Epithelial cell of proximal tubule (primary cell): Measurements from ENCODE around the gene ZNF283. TPM values are rescaled to one million over a fixed set of nuclear protein-coding genes. Genes with fewer than 3 reads are reported as not detected.
"Not testable (repeated sequence)": the region's sequence is repeated elsewhere in the genome, so short reads cannot be mapped to it uniquely, and the experiment has no call there.

Experiments used
- DNase-seq: peaks from one replicate; pipeline ENCODE4 v3.0.0-alpha.2; 2011; ENCODE audit warnings: low read depth
- H3K4me3 ChIP-seq: 2 replicates; pipeline ENCODE4 v1.5.1; 2011; ENCODE audit warnings: low read depth, mild to moderate bottlenecking, low read length
- CTCF ChIP-seq: conservative IDR thresholded peaks from 2 replicates; pipeline ENCODE4 v1.5.1; 2012; ENCODE audit warnings: low read depth, mild to moderate bottlenecking, low read length
- total RNA-seq: library from RNA; depleted of rRNA; stranded (reverse); fragments of >200 nt; gene quantifications from 2 replicates; pipeline ENCODE4 v1.2.3, GENCODE V29; 2015

ZNF283 gene
- total RNA-seq, 1 donor from 2014 or later, result 2.9 TPM

DNA sequence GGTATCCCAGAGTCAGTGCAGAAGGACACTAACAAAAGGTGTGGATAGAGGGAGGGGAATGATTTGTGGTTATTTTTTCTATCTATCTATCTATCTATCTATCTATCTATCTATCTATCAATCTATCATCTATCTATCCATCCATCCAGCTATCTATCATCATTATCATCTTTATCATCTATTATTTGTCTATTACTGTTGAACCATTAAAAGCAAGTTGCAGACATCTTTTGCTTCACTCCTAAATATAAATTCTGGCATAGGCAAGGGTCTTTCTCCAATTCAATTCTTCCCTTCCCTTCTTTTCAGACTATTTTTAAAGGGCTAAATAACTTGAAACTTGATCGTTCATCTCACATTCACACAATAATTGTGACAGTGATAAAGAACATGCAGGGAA is 14.9 kb upstream of the ZNF283 start:
- TF ChIP-seq CTCF, result no peak
- DNase-seq, result no peak
- no peak overlapping the region for H3K4me3 ChIP-seq

- DNase-seq, result no peak
- no peak for TF ChIP-seq CTCF
- no peak overlapping the region for H3K4me3 ChIP-seq
These were observed 14.4 kb upstream of the ZNF283 start for GRCh38 chr19:43812688-43813087.

DNA sequence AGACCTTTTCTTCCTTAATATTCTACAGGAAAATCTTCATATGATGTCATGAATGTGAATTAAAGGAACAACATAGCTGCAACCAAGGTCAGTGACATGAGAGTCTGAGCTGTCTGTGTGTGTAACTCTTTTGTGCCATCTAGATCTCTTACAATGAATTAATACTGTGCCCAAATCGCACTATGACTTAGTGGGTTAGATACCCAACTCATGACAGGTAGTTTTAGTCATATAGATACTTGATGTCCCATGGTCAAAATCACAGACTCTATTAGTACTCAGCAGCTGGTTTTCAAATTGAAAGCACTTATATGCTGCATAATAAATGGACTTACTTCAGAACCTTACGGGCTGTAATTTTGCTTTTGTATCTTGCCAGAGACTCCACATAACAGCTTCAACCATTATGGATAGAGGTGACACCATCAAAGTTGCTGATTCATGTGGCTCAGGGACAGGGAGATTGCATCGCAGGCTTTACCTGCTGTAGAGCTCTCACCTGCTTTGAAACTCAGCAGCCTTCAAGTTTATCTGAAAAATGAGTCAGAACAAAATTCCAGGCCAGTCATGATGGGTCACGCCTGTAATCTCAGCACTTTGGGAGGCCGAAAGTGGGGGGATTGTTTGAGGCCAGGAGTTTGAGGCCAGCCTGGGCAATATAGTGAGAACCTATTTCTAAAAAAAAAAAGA is 12.3 kb upstream of the ZNF283 start:
- DNase-seq, result no peak
- TF ChIP-seq CTCF, result no peak
- no peak overlapping the region for H3K4me3 ChIP-seq

DNA sequence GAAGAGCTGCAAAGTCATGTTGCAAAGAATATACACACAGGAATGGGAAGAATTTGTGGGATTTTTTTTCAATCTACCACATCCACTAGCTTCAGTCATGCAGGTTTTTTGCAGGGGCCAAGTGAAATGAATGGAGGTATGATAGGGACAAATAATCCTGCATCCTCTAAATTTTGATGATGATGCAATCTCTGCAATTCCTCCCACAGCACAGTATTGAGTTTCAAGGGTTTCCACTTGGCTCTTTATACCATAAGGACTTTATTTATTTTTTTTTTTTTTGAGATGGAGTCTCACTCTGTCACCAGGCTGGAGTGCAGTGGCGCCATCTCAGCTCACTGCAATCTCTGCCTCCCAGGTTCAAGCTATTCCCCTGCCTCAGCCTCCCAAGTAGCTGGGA is 9.7 kb upstream of the ZNF283 start:
- H3K4me3 ChIP-seq, DNase-seq: not testable (repeated sequence)

DNA sequence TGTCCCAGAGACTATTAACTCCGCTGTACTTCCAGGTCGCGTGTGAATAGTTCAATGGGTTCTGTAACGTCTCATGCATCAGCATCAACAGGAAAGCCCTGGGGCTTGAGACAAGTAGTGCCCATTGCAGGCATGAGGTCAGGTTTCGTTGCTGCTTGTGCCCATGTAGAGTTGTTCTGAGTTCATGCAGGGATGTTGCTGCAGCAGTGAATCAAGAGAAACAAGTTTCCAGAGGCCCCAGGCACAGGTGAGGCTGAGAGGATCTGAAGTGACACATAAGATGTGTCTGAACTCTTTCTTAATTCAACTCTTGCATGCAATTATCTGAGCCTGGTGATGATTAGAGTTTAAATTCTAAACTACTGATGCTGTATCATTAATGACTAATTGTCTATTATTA is 8.6 kb upstream of the ZNF283 start:
- no peak overlapping the region for H3K4me3 ChIP-seq
- TF ChIP-seq CTCF, result no peak
- DNase-seq, result no peak

DNA sequence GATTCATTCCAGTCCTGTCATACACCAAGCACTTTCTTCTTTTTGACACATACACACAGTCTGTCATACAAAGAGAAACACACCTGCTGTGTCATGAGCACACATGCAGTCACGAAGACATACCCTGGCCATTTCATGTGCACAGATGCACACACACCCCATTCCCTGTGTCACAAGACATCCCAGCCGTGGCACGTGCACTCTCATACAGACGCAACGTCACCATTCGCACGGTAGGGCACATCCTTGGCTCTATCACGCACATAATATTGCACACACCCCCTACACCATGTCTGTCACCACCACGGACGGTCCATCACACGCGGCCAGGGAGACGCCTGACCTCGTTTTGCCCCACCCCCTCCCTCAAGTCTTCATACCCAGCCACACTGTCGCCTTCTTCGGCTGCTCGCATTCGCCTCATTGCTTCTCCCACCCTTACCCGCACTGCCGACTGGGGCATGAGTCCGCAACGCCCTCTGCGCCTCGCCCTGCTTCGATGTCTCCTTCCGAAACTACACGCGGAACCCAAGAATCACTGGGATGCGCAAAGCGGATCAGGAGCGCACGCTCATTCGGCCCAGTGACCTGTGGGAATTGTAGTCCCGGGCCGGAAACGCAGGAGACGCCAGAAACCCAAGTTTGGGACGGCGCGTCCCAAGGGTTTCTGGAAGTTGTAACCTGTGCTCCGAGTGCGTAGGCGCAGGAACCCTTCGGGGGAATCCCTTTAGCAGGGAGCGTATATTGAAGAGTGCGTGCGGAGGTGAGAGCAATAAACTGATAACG is 6.8 kb upstream of the ZNF283 start:
- DNase-seq, result no peak
- peak overlapping the region; percentile 43 for H3K4me3 ChIP-seq
- no peak for TF ChIP-seq CTCF

DNA sequence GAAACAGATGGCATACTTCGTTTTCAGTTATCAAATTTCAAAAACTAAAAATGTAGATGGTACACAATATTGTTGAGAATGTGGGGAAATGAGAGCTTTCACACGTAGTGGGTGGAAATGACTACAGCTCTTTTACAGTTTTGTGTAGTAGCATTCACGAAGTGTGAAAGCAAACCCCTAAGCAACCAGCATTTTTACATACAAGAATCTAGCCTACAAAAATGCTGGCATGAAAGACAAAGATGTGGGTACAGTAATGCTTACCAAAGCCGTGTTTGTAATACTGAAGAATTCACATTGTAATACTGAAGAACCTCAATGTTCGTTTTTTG is 6.3 kb upstream of the ZNF283 start:
- no peak for TF ChIP-seq CTCF
- H3K4me3 ChIP-seq, result peak overlapping the region; percentile 43
- no peak for DNase-seq

DNA sequence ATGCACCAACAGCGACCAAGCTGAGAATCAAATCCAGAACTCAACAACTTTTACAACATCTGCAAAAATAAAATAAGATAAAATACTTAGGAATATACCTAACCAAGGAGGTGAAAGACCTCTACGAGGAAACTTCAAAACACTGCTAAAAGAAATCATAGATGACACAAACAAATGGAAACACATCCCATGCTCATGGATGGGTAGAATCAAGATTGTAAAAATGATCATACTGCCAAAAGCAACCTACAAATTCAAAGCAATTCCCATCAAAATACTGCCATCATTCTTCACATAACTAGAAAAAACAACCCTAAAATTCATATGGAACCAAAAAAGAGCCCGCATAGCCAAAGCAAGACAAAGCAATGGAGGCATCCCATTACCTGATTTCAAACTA is 3.3 kb upstream of the ZNF283 start:
- H3K4me3 ChIP-seq, result not testable (repeated sequence)

GRCh38 chr19:43824572-43824971 is 2.5 kb upstream of the ZNF283 start:
- not testable (repeated sequence) for DNase-seq

More for the DNA sequence above, 3.3 kb upstream of the ZNF283 start:
- not testable (repeated sequence) for DNase-seq

More at GRCh38 chr19:43824572-43824971, 2.5 kb upstream of the ZNF283 start:
- not testable (repeated sequence) for H3K4me3 ChIP-seq
